NOMO-1 treated with dmso at 0.1 percent for 144 hours (cell line): ENCODE results near the gene HELZ.
"Not testable (repeated sequence)": the region's sequence is repeated elsewhere in the genome, so short reads cannot be mapped to it uniquely, and the experiment has no call there.

Experiments
- DNase-seq: peaks from one replicate; lab custom pipeline; 2025; ENCODE audit not compliant: unreplicated experiment; lab: John Stamatoyannopoulos, UW

HELZ gene

GRCh38 chr17:67123699-67124098, 121.3 kb downstream of the HELZ start:
- DNase-seq: no peak

DNA sequence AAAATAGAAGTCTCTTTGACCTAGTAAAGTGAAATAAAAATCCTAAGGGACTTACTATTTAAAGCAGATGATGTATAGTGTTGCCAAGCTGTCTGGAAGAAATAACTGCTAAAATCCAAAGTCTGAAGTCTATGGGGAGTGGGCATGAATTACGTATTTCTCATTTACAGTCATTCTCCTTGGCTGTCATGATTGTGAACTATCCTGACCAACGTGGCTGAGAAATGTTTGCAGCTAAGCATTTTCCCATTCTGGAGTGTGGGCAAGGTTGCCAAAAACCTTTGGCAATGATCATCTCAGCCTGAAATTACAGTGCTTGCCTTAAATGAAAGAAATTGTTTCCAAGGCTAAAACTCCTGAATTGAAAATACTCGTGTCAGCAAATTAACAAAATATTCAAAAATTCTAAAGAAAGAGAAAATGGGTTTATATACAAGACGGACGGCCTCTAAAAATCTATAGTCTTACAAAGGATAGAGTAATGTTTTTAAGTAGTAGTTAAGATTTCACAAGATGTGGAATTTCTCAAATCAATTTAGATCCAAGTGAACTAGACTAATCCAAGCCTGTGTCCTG, 123.6 kb downstream of the HELZ start:
- no peak for DNase-seq

DNA sequence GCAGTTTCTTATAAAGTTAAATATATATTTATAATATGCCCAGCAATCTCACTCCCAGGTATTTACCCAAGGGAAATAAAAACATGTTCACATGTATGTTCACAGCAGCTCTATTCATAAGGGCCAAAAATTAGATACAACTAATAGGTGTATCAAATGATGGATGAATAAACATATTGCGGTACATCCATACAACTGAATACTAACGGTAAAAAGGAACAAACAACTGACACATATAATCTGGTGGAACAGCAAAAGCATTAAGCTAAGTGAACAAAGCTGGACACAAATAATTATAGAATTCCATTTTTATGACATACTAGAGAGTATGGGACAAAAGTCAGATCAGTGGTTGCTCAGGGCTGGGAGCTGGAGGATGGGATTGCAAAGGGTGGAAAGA, 125.9 kb downstream of the HELZ start:
- no peak for DNase-seq

- DNase-seq: no peak
These were observed 128.9 kb downstream of the HELZ start for GRCh38 chr17:67116045-67116575.

- DNase-seq: no peak
These were observed 129.6 kb downstream of the HELZ start for GRCh38 chr17:67115401-67115800.

- no peak for DNase-seq
These were observed 131.5 kb downstream of the HELZ start for GRCh38 chr17:67113486-67113885.

GRCh38 chr17:67111808-67112207, 133.2 kb downstream of the HELZ start:
- no peak for DNase-seq

- no peak for DNase-seq
These were observed 133.7 kb downstream of the HELZ start for GRCh38 chr17:67111327-67111726.

DNA sequence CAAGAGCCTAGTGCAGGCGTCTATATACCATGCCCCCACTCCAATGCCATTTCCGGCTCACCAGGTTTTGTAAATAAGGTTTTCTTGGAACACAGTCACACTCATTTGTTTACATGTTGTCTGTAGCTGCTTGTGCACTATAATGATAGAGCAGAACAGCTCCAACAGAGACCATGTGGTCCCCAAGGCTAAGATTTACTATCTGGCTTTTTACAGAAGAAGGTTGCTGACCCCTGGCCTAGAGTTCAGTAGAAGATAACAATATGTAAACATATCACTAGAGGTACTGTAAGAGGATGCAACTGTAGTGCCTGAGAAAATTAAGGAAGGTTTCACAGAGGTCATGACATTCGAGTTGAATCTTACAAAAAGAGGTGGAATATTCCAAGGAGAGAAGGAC, 134.4 kb downstream of the HELZ start:
- no peak for DNase-seq

DNA sequence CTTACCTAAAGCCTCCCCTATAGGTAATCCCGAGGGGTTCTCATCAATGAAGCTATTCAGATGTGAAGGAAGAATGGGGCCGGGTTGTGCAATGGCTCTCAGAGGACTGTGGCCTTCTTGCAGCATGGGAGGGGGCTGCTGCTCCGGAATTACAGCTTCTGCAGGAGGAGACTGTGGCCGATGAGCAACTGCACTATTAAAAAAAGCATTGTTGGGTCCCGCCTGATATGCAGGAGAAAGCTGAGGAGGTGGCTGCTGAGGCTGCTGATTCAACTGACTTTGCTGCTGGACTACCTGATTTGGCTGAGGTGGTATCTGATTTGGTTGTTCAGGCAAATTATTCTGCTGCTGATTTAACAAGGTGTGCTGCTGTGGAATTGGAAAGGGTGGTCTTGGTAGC, 135.9 kb downstream of the HELZ start:
- no peak for DNase-seq

DNA sequence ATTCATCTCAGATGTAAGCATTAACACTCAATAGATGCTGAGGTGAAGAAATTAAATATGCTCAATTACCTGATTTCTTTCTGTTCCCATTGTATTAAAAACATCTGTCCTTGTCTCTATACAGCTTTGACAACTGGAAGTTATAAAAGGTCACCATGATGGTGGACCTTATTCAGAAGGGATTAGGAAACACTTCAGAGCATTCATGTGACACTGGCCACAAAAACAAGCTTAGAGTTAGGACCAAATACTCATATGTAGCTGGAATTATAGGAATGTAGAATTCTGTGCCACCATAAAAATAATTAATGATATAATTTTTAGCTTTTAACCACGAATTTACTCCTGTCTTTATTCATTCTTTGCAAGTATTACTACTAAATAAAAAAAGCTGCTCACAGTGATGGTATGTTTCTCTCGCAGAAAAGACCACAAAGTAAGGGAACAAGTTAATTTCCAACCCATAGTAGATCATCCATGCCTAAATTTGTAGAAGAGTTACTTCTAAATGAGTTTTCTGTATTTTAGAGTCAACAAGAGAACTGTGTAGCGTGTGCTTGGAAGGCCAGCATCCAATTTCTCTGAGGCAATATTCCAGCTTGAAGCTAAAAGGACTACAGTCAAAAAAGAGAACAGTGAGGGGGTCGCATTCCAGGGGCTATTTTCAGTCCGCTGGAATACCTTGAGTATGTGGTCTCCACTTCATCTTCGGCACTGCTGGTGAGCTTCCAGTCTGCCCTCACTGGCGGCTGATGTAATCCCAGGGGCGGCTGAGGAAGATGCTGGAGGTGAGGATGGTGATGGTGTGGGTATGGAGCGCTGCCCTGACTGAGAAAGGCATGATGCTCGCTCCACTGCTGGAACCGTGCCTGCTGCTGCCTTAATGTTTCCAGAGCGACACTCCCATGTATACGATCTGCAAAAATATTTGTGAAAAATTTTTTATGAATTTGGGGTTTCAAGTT, 136.9 kb downstream of the HELZ start:
- no peak for DNase-seq

GRCh38 chr17:67107171-67107570, 137.8 kb downstream of the HELZ start:
- DNase-seq: no peak

DNA sequence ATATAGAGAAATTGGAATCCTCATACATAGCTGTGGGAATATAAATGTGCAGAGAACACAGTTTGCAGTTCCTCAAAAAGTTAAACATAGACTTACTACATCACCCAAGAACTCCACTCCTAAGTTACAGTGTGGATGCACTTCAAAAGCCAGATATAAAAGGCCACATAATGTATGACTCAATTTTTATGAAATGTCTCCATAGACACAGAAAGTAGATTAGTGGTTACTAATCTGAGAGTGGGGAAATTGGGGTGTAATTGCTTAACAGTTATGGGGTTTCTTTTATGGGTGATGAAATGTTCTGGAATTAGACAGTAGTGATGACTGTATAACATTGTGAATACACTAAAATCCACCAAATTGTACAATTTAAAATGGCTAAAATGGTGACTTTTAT, 139.8 kb downstream of the HELZ start:
- peak; percentile 4 for DNase-seq

DNA sequence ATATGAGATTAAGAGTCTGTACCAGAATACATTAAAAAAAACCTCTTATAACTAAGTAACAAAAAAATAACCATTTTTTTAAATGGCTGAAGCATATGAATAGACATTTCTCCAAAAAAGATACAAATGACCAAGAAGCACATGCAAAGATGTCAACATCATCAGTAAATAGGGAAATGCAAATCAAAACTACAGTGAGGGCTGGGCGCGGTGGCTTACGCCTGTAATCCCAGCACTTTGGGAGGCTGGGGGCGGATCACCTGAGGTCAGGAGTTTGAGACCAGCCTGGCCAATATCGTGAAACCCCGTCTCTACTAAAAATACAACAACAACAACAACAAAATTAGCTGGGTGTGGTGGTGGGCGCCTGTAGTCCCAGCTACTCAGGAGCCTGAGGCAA, 140.4 kb downstream of the HELZ start:
- not testable (repeated sequence) for DNase-seq

DNA sequence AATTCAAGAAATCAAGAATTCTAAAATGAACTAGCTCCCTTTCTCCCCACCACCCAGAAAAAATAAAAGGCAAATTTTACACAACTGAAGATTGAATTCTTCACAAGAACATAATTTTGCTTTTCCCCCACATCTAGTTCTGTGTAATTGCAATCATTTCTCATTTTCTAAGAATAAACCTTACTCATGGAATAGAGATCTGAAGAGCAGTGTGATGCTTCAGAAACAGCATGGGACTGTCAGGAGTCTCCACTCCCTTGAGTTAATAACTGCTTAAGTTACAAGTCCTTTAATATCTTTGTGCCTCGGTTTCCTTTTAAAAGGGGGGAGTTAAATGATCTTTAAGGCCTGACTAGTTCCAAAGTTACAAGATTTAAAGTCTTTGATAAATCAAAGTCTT, 147.0 kb downstream of the HELZ start:
- no peak for DNase-seq

GRCh38 chr17:67096609-67097008, 148.4 kb downstream of the HELZ start:
- DNase-seq: no peak

DNA sequence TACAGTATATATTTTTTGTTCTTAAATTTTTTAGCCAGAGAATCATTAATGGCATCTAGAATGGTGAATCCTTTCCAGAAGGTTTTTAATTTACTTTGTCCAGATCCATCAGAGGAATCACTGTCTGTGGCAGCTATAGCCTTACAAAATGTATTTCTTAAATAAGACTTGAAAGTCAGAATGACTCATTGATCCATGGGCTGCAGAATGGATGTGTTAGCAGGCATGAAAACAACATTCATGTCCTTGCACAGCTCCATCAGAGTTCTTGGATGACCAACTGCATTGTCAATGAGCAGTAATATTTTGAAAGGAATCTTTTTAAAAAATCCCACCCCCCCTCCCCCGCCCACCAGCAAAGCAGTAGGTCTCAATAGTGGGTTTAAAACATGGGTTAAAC, 149.2 kb downstream of the HELZ start:
- no peak for DNase-seq

- DNase-seq: not testable (repeated sequence)
These were observed 149.7 kb downstream of the HELZ start for GRCh38 chr17:67095291-67095690.

GRCh38 chr17:67093348-67093747, 151.6 kb downstream of the HELZ start:
- no peak for DNase-seq

DNA sequence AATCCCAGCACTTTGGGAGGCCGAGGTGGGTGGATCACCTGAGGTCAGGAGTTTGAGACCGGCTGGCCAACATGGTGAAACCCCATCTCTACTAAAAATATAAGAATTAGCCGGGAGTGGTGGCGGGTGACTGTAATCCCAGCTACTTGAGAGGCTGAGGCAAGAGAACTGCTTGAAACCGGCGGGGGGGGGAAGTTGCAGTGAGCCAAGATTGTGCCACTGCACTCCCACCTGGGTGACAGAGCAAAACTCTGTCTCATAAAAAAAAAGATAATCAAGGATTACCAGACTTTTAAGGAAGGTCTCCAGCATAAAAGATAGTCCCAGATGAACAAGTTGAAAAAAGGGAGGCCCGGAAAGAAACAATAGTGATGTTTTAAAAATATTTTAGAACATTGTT, 152.3 kb downstream of the HELZ start:
- not testable (repeated sequence) for DNase-seq

DNA sequence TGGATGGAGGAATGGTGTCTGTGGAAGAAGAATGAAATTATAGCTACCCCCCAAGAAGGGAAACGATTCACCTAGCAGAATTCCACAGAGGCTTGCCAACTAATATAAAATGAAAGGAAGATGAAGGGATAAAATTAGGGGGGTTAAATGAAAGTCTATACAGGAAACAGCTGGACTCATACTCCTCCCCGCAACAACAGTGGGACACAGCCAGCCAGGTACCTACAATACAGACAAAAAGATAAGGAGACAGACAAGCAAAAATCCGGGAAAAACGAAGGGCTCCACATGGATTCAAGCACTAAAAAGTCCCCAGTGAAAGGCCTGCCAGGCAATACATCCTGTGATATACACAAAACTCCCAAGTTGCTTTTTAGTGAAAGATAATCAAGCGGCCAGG, 152.7 kb downstream of the HELZ start:
- no peak for DNase-seq

DNA sequence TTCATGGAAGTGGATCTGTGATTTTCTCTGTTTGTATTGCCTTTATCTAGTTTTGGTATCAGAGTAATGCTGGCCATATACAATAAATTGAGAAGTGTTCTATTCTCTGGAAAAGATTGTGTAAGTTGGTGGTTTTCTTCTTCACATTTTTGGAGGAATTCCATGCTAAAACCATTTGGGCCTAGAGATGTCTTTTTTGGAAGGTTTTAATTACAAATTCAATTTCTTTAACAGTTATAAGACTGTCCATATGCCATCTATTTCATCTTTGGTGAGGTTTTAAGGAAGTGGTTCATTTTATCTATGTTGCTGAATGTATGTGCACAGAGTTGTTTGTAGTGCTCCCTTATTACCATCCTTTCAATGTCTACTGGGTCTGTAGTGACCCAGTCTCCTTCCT, 154.7 kb downstream of the HELZ start:
- DNase-seq: no peak
